ENCODE data around the gene TMCO4. TPM values are rescaled to one million over a fixed set of nuclear protein-coding genes. Genes with fewer than 3 reads are reported as not detected.
"Not testable (repeated sequence)": the region's sequence is repeated elsewhere in the genome, so short reads cannot be mapped to it uniquely, and the experiment has no call there.

The TMCO4 gene
- total RNA-seq, 1 donor from 2014 or later = 18.7 TPM

GRCh38 chr1:19654886-19655717, 144.6 kb downstream of the TMCO4 start:
- no peak for ATAC-seq

- no peak for ATAC-seq
Measured at GRCh38 chr1:19654386-19654785, 145.3 kb downstream of the TMCO4 start.

GRCh38 chr1:19651141-19651737, 148.5 kb downstream of the TMCO4 start:
- peak; percentile 45 for ATAC-seq

GRCh38 chr1:19650416-19651140, 149.1 kb downstream of the TMCO4 start:
- peak; percentile 9 for ATAC-seq

- peak; percentile 14 for ATAC-seq
Measured at GRCh38 chr1:19648689-19649088, 151.0 kb downstream of the TMCO4 start.

- no peak for ATAC-seq
Measured at GRCh38 chr1:19648239-19648638, 151.5 kb downstream of the TMCO4 start.

GRCh38 chr1:19647643-19648042, 152.1 kb downstream of the TMCO4 start:
- ATAC-seq = peak; percentile 35

- ATAC-seq = peak; percentile 66
Measured at GRCh38 chr1:19646377-19647319, 153.1 kb downstream of the TMCO4 start.

GRCh38 chr1:19645411-19646251, 154.1 kb downstream of the TMCO4 start:
- ATAC-seq = no peak

GRCh38 chr1:19644681-19645410, 154.9 kb downstream of the TMCO4 start:
- no peak for ATAC-seq

- no peak for ATAC-seq
Measured at GRCh38 chr1:19644395-19644680, 155.4 kb downstream of the TMCO4 start.

- ATAC-seq = peak; percentile 55
Measured at GRCh38 chr1:19643602-19644394, 155.9 kb downstream of the TMCO4 start, which contains the start of gene NBL1. Gene NBL1, plus strand, starts transcription at chr1:19644311. Its CDS starts 10,720 bp downstream, at chr1:19655031.

- ATAC-seq = peak; percentile 73
Measured at GRCh38 chr1:19643121-19643520, 156.6 kb downstream of the TMCO4 start.

- peak; percentile 53 for ATAC-seq
Measured at GRCh38 chr1:19640363-19641316, 159.1 kb downstream of the TMCO4 start.

- ATAC-seq = peak; percentile 49
Measured at GRCh38 chr1:19639999-19640362, 159.7 kb downstream of the TMCO4 start.

- ATAC-seq = not testable (repeated sequence)
Measured at GRCh38 chr1:19639228-19639627, 160.5 kb downstream of the TMCO4 start.

- ATAC-seq = no peak
Measured at GRCh38 chr1:19637606-19638005, 162.1 kb downstream of the TMCO4 start.

GRCh38 chr1:19636749-19637148, 163.0 kb downstream of the TMCO4 start:
- ATAC-seq = not testable (repeated sequence)

- no peak for ATAC-seq
Measured at GRCh38 chr1:19636065-19636464, 163.7 kb downstream of the TMCO4 start.

Data from esophagus mucosa (tissue), 1 donor.